ENCODE measurements around the gene ITIH6. TPM values are rescaled to one million over a fixed set of nuclear protein-coding genes. Genes with fewer than 3 reads are reported as not detected.

ITIH6 gene
- total RNA-seq, 1 experiment from 2014 or later = 0.04 TPM

DNA sequence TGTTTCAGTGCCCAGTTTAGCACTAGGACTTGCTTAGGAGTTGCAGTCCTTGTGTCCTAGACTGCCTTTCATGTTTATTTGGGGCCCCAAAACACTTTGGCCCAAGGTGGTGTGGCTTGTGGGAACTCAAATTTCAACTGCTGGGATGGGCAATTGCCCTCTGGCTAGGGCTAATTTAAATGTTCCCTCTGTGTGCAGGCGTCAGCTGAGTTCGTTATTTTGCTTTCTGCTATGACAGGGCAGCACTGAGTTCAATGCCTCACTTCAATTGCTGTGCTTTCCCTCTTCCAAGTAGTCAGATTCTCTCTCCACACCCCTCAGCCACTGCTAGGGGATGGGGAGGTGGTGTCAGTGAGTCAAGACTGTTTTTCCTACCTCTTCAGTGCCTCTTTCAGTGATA is 51.1 kb downstream of the ITIH6 start (continued):
- TF ChIP-seq, protein P1, sequence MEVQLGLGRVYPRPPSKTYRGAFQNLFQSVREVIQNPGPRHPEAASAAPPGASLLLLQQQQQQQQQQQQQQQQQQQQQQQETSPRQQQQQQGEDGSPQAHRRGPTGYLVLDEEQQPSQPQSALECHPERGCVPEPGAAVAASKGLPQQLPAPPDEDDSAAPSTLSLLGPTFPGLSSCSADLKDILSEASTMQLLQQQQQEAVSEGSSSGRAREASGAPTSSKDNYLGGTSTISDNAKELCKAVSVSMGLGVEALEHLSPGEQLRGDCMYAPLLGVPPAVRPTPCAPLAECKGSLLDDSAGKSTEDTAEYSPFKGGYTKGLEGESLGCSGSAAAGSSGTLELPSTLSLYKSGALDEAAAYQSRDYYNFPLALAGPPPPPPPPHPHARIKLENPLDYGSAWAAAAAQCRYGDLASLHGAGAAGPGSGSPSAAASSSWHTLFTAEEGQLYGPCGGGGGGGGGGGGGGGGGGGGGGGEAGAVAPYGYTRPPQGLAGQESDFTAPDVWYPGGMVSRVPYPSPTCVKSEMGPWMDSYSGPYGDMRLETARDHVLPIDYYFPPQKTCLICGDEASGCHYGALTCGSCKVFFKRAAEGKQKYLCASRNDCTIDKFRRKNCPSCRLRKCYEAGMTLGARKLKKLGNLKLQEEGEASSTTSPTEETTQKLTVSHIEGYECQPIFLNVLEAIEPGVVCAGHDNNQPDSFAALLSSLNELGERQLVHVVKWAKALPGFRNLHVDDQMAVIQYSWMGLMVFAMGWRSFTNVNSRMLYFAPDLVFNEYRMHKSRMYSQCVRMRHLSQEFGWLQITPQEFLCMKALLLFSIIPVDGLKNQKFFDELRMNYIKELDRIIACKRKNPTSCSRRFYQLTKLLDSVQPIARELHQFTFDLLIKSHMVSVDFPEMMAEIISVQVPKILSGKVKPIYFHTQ (CRISPR knock-in tag; IDR thresholded peaks at IDR 0.05) = no peak
- TF ChIP-seq ZNF396 (CRISPR knock-in tag; IDR thresholded peaks at IDR 0.05; ENCODE audit: borderline replicate concordance) (no peak), ZBTB21 (CRISPR knock-in tag; IDR thresholded peaks at IDR 0.05; ENCODE audit: borderline replicate concordance) (no peak), NFE2L1 (CRISPR knock-in tag; IDR thresholded peaks at IDR 0.05) (no peak), ZNF232 (CRISPR knock-in tag; IDR thresholded peaks at IDR 0.05) (no peak)
- TF ChIP-seq, protein P2, sequence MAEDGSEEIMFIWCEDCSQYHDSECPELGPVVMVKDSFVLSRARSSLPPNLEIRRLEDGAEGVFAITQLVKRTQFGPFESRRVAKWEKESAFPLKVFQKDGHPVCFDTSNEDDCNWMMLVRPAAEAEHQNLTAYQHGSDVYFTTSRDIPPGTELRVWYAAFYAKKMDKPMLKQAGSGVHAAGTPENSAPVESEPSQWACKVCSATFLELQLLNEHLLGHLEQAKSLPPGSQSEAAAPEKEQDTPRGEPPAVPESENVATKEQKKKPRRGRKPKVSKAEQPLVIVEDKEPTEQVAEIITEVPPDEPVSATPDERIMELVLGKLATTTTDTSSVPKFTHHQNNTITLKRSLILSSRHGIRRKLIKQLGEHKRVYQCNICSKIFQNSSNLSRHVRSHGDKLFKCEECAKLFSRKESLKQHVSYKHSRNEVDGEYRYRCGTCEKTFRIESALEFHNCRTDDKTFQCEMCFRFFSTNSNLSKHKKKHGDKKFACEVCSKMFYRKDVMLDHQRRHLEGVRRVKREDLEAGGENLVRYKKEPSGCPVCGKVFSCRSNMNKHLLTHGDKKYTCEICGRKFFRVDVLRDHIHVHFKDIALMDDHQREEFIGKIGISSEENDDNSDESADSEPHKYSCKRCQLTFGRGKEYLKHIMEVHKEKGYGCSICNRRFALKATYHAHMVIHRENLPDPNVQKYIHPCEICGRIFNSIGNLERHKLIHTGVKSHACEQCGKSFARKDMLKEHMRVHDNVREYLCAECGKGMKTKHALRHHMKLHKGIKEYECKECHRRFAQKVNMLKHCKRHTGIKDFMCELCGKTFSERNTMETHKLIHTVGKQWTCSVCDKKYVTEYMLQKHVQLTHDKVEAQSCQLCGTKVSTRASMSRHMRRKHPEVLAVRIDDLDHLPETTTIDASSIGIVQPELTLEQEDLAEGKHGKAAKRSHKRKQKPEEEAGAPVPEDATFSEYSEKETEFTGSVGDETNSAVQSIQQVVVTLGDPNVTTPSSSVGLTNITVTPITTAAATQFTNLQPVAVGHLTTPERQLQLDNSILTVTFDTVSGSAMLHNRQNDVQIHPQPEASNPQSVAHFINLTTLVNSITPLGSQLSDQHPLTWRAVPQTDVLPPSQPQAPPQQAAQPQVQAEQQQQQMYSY (CRISPR knock-in tag; IDR thresholded peaks at IDR 0.05) = no peak
- TF ChIP-seq, protein P3, sequence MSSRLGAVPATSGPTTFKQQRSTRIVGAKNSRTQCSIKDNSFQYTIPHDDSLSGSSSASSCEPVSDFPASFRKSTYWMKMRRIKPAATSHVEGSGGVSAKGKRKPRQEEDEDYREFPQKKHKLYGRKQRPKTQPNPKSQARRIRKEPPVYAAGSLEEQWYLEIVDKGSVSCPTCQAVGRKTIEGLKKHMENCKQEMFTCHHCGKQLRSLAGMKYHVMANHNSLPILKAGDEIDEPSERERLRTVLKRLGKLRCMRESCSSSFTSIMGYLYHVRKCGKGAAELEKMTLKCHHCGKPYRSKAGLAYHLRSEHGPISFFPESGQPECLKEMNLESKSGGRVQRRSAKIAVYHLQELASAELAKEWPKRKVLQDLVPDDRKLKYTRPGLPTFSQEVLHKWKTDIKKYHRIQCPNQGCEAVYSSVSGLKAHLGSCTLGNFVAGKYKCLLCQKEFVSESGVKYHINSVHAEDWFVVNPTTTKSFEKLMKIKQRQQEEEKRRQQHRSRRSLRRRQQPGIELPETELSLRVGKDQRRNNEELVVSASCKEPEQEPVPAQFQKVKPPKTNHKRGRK (CRISPR knock-in tag; IDR thresholded peaks at IDR 0.05; ENCODE audit: borderline replicate concordance) = no peak
- TF ChIP-seq, protein P4, sequence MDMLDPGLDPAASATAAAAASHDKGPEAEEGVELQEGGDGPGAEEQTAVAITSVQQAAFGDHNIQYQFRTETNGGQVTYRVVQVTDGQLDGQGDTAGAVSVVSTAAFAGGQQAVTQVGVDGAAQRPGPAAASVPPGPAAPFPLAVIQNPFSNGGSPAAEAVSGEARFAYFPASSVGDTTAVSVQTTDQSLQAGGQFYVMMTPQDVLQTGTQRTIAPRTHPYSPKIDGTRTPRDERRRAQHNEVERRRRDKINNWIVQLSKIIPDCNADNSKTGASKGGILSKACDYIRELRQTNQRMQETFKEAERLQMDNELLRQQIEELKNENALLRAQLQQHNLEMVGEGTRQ (CRISPR knock-in tag; IDR thresholded peaks at IDR 0.05) = no peak
- TF ChIP-seq, protein P5, sequence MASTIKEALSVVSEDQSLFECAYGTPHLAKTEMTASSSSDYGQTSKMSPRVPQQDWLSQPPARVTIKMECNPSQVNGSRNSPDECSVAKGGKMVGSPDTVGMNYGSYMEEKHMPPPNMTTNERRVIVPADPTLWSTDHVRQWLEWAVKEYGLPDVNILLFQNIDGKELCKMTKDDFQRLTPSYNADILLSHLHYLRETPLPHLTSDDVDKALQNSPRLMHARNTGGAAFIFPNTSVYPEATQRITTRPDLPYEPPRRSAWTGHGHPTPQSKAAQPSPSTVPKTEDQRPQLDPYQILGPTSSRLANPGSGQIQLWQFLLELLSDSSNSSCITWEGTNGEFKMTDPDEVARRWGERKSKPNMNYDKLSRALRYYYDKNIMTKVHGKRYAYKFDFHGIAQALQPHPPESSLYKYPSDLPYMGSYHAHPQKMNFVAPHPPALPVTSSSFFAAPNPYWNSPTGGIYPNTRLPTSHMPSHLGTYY (CRISPR knock-in tag; IDR thresholded peaks at IDR 0.05) = no peak
- TF ChIP-seq, protein P6, sequence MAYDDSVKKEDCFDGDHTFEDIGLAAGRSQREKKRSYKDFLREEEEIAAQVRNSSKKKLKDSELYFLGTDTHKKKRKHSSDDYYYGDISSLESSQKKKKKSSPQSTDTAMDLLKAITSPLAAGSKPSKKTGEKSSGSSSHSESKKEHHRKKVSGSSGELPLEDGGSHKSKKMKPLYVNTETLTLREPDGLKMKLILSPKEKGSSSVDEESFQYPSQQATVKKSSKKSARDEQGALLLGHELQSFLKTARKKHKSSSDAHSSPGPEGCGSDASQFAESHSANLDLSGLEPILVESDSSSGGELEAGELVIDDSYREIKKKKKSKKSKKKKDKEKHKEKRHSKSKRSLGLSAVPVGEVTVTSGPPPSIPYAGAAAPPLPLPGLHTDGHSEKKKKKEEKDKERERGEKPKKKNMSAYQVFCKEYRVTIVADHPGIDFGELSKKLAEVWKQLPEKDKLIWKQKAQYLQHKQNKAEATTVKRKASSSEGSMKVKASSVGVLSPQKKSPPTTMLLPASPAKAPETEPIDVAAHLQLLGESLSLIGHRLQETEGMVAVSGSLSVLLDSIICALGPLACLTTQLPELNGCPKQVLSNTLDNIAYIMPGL (CRISPR knock-in tag; IDR thresholded peaks at IDR 0.05) = no peak
- TF ChIP-seq, protein P7, sequence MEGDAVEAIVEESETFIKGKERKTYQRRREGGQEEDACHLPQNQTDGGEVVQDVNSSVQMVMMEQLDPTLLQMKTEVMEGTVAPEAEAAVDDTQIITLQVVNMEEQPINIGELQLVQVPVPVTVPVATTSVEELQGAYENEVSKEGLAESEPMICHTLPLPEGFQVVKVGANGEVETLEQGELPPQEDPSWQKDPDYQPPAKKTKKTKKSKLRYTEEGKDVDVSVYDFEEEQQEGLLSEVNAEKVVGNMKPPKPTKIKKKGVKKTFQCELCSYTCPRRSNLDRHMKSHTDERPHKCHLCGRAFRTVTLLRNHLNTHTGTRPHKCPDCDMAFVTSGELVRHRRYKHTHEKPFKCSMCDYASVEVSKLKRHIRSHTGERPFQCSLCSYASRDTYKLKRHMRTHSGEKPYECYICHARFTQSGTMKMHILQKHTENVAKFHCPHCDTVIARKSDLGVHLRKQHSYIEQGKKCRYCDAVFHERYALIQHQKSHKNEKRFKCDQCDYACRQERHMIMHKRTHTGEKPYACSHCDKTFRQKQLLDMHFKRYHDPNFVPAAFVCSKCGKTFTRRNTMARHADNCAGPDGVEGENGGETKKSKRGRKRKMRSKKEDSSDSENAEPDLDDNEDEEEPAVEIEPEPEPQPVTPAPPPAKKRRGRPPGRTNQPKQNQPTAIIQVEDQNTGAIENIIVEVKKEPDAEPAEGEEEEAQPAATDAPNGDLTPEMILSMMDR (IDR thresholded peaks at IDR 0.05) = no peak

DNA sequence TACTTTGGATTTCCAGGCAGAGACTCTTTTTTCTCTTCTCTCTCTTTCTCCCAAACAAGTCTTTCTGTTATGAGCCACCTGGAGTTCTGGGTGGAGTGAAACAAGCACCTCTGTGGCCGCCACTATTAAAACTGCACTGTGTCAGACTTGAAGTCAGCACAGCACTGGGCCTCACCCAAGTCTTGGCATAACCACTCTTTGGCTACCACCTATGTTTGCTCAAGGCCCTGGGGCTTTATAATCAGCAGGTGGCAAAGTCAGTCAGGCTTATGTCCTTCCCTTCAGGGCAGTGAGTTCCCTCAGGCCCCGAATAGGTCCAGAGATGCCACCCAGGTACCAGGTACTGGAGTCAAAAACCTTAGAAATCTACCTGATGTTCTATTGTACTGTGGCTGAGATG is 52.4 kb downstream of the ITIH6 start:
- H3K27me3 Mint-ChIP-seq (ENCODE audit: low read depth) = peaks cover 3% of the 10 kb centered on the region
- ChIA-PET CTCF (no interaction called here), POLR2A (no interaction called here)
- no peak for ATAC-seq
- peaks cover 4% of the 10 kb centered on the region; the same call in 1 of the 2 replicates for H3K9me3 Mint-ChIP-seq
- H3K4me3 Mint-ChIP-seq = no peak overlapping the region
- no peak for DNase-seq (ENCODE audit: low spot score)
- H3K36me3 Mint-ChIP-seq = no peaks in the 10 kb centered on the region
- H3K4me1 Mint-ChIP-seq = 0 out of 2 replicates have a peak, but pooled peaks cover 2% of the 10 kb centered on the region
- no peak overlapping the region for H3K27ac Mint-ChIP-seq
- no peak for TF ChIP-seq CREM (CRISPR knock-in tag; IDR thresholded peaks at IDR 0.05)
- TF ChIP-seq, protein P8, sequence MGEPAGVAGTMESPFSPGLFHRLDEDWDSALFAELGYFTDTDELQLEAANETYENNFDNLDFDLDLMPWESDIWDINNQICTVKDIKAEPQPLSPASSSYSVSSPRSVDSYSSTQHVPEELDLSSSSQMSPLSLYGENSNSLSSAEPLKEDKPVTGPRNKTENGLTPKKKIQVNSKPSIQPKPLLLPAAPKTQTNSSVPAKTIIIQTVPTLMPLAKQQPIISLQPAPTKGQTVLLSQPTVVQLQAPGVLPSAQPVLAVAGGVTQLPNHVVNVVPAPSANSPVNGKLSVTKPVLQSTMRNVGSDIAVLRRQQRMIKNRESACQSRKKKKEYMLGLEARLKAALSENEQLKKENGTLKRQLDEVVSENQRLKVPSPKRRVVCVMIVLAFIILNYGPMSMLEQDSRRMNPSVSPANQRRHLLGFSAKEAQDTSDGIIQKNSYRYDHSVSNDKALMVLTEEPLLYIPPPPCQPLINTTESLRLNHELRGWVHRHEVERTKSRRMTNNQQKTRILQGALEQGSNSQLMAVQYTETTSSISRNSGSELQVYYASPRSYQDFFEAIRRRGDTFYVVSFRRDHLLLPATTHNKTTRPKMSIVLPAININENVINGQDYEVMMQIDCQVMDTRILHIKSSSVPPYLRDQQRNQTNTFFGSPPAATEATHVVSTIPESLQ (CRISPR knock-in tag; IDR thresholded peaks at IDR 0.05) = no peak
- TF ChIP-seq, protein P9, sequence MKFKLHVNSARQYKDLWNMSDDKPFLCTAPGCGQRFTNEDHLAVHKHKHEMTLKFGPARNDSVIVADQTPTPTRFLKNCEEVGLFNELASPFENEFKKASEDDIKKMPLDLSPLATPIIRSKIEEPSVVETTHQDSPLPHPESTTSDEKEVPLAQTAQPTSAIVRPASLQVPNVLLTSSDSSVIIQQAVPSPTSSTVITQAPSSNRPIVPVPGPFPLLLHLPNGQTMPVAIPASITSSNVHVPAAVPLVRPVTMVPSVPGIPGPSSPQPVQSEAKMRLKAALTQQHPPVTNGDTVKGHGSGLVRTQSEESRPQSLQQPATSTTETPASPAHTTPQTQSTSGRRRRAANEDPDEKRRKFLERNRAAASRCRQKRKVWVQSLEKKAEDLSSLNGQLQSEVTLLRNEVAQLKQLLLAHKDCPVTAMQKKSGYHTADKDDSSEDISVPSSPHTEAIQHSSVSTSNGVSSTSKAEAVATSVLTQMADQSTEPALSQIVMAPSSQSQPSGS (CRISPR knock-in tag; IDR thresholded peaks at IDR 0.05; ENCODE audit: borderline replicate concordance, low read depth) = no peak
- TF ChIP-seq, protein P10, sequence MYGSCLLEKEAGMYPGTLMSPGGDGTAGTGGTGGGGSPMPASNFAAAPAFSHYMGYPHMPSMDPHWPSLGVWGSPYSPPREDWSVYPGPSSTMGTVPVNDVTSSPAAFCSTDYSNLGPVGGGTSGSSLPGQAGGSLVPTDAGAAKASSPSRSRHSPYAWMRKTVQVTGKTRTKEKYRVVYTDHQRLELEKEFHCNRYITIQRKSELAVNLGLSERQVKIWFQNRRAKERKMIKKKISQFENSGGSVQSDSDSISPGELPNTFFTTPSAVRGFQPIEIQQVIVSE (CRISPR knock-in tag; IDR thresholded peaks at IDR 0.05; ENCODE audit: borderline replicate concordance) = no peak
- TF ChIP-seq, protein P11, sequence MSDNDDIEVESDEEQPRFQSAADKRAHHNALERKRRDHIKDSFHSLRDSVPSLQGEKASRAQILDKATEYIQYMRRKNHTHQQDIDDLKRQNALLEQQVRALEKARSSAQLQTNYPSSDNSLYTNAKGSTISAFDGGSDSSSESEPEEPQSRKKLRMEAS (CRISPR knock-in tag; IDR thresholded peaks at IDR 0.05) = no peak
